Activated CD4-positive, alpha-beta T cell treated with anti-CD3 and anti-CD28 coated beads, Interleukin-2, amount 50 U/mL, for 24 hours (primary cell): ENCODE results near the gene BTC.
"Not testable (repeated sequence)": the region's sequence is repeated elsewhere in the genome, so short reads cannot be mapped to it uniquely, and the experiment has no call there.

Experiments used
- DNase-seq, 2 donors: peaks; one replicate each; pipeline ENCODE4 v3.0.0-alpha.2; 2020; ENCODE audit warnings: low read depth in 1 of 2, low spot score in 1 of 2

The BTC gene, protein sequence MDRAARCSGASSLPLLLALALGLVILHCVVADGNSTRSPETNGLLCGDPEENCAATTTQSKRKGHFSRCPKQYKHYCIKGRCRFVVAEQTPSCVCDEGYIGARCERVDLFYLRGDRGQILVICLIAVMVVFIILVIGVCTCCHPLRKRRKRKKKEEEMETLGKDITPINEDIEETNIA

DNA sequence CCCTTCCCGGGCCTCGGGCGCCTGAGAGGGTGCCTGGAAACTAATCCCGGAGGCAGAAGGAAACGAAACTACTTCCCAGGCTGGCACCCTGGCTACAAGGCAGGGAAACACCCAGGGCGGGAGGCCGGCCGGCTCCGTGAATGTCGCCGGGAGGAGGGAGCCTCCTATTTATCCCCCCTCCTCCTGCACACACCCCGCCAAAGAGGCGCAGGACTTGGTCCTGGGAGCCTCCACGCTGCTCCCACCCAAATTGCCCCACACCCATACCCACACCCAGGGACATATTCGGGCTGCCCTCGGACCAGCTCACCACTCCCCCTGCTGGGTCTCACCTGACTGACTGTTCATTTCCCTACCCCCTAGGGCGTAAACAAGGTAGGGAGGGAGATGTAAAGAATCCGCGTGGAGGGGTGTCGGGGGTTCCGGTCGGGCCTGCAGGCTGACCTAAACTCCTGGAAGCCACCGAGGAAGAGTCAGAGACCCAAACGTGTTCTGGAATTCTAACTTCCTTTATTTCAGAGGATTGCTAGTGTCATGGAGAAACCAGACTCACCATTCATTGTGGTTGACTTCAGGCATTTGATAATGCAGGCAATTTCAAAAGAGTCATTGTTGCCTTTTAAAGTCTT is at the start of gene BTC:
Gene BTC, minus strand, starts transcription at position 142 of the 629 bp plus-strand sequence. CDS start 198 bp downstream, outside the sequence.
- no peak for DNase-seq

DNA sequence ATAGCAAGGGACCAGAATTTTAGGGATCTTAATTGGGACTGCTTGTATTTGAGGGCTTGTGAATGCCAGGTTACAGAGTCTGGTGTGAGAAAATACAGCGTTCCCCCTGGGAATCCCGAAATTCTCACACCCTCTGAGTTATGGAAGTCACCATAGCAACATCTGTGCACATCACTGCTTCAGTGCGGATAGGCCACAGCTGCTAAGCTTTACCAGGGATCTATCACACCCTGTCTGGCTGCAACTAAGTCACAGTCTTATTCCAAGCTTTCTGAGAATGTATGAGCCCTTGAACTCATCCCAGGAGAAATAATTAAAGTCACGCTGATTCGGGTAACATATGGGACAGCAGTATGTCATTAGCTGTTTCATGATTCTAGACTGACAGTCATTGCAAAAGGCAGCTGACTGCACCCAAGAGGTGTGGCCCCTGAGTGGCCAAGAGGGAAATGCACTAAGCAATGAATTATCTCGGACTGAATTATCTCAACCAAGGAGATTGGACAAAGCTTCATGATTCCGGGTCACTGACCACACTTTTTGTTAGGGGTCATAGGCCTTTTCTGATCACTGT is 46.7 kb upstream of the BTC start:
- no peak for DNase-seq

DNA sequence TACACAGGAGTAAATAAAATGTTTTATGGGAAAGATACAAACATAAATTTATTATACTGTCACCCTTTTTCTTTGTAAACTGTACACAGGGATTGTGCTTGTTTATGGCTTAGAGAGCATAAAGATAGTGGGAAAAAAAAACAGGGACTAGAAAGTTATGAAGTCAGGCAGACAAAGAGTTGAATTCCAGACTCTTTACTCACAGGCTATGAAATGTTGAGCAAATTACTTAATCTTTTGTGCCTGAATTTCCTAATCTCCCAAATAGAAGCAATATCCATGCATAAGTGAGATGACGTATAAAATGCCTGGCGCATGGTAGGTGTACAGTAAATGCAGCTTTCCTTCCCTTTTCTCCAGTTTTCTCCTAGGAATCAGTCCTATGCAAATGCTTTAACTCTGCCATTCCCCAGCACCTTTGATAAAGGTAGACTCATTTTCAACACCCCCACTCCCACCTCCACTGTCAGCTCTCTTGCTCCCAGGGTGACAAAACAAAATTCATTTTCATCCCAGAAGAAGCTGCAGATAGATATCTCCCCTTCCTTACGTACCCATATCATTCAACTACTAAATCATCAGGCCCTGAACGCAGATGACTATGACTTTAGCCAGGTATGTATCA is 44.5 kb upstream of the BTC start:
- no peak for DNase-seq

DNA sequence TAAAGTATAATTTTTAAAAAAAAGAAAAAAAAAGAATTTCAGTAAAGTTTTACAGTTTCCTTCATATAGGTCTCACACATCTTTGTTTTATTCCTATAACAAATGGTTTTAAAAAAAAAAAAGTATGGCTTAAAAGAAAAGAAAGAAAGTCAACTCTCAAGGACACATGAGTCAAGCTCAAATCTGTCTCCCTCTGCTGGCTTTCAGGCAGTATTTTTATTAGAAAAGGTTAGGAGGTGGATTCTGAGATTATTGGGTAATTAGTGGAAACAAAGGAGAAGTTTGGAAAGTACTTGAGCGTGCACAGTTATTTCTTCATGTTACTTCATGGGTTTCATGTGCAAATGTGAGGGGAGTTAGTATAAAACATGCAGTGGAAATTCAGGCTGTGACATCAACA is 36.6 kb upstream of the BTC start:
- DNase-seq: no peak

DNA sequence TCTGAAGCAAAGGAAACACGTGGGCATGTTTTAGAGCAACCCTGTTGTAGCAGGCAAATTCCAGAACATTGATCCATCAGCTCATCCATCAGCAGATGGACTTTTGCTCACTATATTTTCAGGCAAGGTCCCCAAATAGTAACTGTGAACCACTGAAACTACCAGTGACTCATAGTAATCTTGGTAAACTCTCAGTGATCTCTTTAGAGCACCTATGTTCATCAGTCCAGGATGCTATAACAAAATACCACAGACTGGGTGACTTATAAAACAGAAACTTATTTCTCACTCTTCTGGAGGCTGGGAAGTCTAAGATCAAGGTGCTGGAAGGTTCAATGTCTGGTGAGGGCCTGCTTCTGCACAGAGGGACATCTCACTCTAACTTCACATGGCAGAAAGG is 28.9 kb upstream of the BTC start:
- DNase-seq: no peak

DNA sequence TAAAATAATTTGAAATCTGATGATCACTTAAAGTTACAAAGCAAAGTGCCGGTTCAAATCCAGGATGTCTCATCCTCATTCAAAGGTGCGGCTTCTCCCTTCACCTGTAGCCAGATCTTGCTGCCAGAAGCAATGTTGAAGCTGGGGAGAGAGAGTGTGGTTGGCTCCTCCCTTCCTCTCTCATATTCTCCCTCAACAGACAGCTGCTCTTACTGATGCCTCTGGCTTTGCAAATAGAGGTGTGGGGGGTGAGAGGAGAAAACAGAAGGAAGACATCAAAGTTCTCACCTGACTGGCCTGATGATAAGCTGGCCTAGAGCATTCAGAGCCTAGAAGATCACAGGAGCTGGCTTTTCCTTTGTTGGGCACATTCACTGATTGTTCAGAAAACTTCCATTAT is 28.3 kb upstream of the BTC start:
- DNase-seq: no peak

DNA sequence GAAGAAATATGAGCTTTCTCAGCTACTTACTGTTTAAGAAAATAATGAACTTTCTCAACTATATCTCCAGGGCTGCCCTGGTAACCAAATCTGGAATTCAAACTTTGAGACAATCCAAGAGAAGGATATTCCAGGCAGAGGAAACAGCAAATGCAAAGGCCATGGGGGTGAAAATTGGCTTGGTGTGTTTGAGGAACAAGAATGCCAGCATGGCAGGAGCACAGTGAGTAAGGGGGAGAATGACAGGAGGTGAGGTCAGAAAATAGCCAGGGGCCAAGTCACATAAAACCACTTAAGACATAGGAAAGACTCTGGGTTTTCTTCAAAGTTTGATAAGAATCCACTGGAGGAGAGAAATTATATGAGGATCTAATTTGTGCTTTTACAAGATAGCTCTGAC is 27.2 kb upstream of the BTC start:
- no peak for DNase-seq

DNA sequence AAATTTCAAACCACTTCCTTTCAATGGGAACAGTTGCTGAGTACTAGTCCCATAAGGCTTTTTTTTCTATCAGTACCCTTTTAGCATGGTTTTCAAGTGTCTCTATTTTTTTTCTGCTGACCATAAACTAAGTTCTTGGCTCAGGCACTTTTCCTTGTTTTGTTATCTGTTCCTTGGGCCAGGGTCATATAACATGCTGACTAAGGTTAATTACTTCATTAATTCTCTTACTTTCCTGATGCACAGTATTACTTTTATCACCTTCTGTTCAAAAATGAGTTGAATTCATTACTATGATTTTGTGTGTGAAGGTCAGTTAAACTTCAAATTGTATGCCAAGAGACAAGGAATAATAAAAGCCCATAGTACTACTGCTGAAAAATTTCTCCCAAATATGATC is 19.7 kb upstream of the BTC start:
- DNase-seq: no peak

DNA sequence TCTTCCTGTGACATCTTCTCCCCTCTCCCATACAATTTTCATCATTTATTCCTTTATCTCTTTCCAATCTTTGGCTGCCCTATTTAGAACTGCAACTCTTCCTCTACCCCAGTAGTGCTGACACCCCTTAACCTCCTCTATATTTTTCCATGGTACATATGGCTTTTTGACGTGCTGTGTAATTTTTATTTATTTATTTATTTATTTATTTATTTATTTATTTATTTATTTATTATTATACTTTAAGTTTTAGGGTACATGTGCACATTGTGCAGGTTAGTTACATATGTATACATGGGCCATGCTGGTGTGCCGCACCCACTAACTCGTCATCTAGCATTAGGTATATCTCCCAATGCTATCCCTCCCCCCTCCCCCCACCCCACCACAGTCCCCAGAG is 17.7 kb upstream of the BTC start:
- not testable (repeated sequence) for DNase-seq

DNA sequence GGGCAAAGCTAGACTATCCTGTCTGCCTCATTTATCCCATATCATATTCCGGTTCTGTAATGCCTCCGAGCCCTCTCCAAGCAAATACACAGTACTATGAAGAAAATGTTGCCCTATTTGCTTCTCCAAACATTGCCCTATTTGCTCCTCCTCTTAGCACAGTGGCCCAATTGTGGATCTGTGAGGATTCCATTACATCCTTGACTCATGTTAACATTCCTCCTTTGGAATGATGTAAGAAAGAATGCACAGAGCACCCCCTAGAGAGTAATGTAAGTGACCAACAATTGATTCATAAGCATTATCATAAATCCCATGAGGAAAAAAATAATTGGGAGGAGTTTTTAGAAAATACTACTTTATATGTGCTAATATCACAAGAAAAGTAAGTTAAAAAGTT is 11.3 kb upstream of the BTC start:
- no peak for DNase-seq

DNA sequence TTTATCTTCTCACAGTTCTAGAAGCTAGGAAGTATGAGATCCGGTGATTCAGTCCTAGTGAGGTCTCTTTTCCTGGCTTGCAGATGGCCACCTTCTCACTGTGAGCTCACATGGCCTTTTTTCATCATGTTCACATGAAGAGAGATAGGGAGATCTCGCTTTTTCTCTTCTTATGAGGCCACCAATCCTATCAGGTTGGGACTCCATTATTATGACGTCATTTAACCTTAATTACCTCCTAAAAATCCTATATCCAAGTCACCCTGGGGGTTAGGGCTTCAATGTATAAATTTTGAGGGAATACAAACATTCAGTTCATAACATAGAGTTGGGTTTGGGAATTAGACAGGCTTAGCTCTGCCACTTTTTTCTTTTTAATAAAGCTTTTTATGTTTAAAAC is 6.0 kb upstream of the BTC start:
- no peak for DNase-seq

DNA sequence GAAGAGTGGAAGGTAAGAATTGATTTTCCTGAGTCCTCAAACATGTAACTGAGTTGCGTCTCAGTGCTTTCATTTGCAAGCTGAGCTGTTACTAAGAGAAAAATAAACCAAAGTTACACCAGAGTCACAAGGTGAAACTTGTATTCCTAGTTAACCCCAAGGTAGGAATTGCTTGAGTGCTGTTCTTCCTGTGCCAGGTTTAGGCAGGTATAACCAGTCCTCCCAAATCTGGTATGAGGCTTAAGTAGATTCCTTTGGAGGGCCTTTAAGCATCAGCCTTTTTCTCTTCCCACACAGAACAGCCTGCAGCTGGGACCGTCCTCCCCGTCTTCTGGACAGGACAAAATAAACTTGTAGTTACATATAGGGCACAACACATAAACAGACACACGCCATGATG is 2.3 kb upstream of the BTC start:
- no peak for DNase-seq

DNA sequence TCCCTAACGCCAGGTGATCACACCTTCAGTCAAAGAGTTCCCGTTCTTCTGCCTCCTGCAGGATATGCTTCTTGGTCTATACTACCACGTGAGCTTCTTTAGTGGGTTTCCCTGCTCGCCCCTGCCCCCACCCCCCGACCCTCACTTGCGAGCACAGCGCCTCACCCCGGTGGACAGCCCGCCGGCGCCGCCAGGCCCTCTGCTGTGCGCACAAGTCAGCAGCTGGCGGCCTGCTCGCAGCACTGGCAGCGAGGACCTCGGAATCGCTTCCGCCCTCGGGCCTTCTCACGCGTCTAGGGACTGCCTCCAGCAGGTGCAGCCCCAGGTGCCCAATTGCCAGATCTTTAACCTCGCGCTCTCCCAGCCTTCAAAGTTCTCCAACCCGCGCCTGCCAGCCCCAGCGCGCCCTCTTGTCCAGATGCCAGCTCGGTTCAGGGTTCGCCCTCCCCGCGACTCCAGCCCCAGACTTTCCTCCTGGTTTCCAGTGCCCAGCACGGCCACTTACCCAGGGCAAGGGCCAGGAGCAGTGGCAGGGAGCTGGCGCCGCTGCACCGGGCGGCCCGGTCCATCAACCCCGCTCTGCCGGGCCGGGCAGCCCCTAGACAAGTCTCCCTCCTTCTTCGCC is 454 bp downstream of the BTC start:
- no peak for DNase-seq

DNA sequence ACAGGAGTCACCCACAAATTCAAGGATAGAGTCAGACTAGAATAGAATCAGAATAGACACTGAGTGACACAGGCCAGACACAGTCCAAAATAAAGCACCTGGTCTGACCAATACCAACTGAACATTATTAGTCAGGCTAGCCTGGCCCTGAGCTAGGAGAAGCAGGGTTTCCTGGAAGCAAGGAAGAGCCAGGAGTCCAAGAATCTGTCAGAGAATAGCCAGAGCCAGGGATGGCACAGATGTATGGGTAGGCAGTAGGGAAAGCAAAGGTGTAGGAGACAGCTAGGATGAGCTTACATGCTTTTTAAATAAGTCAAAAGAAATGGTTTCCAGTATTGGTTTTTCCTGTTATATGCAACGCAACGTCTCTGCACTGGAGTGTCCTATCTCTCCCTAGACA is 3.7 kb downstream of the BTC start:
- DNase-seq: no peak

DNA sequence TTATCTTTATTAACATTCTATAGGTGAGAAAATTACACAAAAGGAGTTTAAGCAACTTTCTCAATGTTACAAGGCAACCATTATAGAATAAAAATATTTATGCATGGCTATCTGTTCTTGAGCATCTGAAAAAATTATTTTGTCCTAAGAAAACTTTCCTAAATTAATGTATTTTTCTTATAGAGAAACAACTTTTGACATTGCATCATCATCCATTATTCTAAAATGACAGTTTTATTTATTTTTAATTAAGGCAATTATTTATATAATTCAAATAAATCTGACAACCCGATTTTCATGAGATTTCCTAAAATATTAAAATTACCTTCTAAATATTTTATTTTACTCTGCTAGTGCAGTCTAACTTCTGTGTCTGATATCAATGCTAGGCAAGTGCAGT is 4.8 kb downstream of the BTC start:
- no peak for DNase-seq

DNA sequence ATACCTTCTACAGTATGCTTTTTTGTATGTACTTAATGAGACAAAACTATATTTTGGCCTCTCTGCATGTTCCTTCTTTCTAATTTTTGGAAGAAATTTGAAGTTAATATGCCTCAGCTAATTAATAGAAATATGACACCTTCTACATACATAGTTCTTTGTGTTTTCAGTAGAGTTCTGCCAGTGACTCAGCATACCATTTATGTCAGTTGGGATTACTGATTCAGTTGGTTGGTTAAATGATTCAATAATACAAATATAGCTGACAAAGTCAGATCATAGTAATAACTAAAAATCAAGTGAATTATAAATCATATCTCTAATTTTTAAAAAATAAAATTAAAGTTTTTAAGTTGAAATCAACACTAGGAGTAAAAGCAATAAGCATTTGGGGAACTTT is 16.8 kb downstream of the BTC start:
- DNase-seq: no peak

DNA sequence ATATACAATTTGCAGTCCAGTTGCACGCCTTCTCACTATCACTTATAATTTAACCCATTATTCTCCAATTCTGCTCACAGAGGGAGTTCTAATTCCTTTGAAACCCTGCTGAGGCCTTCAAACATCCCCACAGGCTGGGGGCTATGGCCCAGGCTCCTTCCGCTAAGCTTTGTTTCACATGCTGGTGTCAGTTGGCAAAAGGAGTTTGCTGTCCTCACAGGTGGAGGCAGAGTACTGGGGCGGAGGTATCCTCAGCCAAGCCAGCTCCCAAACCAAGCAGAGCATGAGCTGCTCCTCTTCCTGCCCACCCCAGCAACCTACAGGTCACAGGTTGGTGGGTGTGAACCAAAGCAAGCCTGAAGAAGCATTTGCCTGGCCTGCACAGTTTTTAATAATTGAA is 21.5 kb downstream of the BTC start:
- no peak for DNase-seq

DNA sequence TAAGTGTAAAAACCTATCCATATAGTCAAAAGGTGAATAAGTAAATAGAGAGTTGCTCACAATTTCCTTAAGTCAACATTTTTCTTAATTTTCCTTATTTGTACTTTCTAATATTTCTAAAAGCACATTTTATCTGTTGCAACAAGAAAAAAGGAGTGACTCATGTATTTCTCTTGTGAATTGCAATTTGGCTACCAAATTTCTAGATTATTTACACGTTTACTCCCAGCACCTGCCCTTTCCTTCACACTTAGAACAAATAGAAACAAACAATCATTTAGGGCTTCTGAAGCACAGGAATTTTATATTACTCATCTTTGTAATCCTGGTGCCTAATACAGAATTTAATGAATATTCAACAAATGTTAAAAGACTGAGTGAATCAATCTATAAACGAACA is 22.2 kb downstream of the BTC start:
- no peak for DNase-seq

DNA sequence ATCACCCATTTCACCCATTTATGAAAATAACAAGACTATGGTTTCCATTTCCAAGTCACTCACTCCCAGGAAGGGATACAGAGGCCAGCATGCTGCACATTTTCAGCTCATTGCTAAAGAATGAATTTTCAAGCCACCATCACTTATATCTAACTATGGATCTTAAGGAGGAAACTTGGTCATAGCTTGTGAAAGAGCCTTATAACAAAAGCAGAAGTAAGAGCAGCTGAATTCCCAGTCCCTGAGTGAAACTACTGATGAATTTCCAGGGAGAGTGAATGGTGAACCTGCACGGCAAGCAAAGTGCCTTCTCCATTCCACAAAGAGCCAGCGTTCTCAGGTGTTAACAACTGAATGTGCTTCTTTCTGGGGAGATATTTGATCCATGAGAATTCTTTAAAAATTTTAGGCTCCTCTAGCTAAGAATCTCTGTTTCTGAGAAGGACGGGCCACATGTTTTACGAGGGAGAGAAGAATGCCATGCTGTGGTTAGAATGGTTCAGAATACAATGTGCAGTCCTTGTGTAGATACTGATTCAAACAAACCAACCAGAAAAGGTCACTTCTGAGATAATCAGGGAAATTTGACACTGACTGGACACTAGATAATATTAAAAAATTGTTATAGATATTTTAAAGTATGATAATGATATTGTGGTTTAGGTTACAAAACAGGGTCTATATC is 24.0 kb downstream of the BTC start:
- no peak for DNase-seq

DNA sequence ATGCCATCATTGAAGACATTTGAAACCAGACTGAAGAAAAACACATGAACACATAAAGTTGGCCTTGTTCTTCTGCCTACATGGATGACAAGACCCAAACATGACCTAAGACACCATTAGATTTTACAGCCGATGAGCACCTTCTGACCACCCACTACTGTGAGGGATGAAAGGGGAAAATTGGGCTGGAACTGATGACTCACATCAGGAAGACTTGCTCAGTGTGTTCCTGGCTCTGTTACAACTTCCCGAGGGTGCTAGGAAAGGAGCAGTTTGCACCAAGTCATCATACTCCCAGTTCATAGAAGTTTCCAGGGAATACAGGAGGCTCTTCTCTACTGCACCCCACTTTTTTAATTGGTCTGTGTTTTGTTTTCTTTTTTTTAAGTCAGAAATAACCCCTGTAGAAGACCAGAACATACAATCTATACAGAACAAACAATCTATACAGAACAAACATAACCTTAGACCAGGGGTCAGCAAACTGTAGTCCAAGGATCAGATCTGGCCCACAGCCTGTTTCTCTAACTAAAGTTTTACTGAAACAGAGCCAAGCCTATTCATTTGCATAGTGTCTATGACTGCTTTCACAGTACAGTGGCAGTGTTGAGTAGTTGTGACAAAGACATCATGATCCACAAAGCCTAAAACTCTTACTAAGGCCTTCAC is 25.3 kb downstream of the BTC start:
- no peak for DNase-seq

DNA sequence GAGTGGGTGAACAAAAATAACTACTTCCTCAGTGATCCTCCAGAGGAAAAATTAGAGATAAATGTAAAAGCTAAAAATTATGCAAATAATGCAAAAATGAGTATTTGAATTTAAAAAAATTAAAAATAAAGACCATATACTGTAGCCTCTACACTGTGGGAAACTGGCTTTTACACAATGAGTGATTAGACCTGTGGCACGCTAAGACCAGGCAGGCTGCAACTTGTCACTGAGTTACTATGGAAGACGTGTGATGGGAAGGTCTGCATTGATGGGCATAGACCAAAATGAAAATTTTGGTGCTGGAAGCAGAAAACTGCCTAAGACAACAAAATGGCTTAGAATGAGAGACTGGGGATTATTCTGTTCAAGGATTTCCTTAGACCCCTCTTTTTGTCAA is 30.2 kb downstream of the BTC start:
- no peak for DNase-seq
